ENCODE results near the gene FCRL5.

- no peak for TF ChIP-seq EZH2phosphoT487 (IDR thresholded peaks at IDR 0.05; ENCODE audit: insufficient read depth, low read depth)
- no peak for TF ChIP-seq EZH2 (IDR thresholded peaks at IDR 0.05; ENCODE audit: insufficient read depth, poor library complexity, severe bottlenecking)
These were observed 55.0 kb downstream of the FCRL5 start for GRCh38 chr1:157497284-157497683.
